Dendritic cell treated with granulocyte-macrophage colony-stimulating factor and Interleukin-4, amounts not matched to agents 40 ng/mL and 50 ng/mL, for 4 days (primary cell): Measurements from ENCODE around the gene MEGF11.

Experiments used
- H3K27ac Mint-ChIP-seq: one replicate; pipeline ENCODE4 v1.8.0; 2022; ENCODE audit warnings: mild to moderate bottlenecking, mixed read lengths
- H3K27me3 Mint-ChIP-seq: one replicate; pipeline ENCODE4 v1.8.0; 2022; ENCODE audit warnings: mild to moderate bottlenecking, mixed read lengths
- H3K36me3 Mint-ChIP-seq: one replicate; pipeline ENCODE4 v1.8.0; 2022; ENCODE audit warnings: low read depth, mixed read lengths
- H3K4me1 Mint-ChIP-seq: one replicate; pipeline ENCODE4 v1.8.0; 2022; ENCODE audit warnings: low read depth, mixed read lengths
- H3K4me3 Mint-ChIP-seq: one replicate; pipeline ENCODE4 v1.8.0; 2022; ENCODE audit warnings: mild to moderate bottlenecking, moderate library complexity, mixed read lengths
- H3K9me3 Mint-ChIP-seq: one replicate; pipeline ENCODE4 v1.8.0; 2022; ENCODE audit warnings: mixed read lengths
- intact Hi-C: fragments of 100-400 bp; cut with micrococcal nuclease; formaldehyde crosslinking; loops from one replicate; pipeline ENCODE4 v1.15.0; 2022

Gene MEGF11

GRCh38 chr15:65926899-65927298 is 326.7 kb downstream of the MEGF11 start:
- H3K9me3 Mint-ChIP-seq: no peaks in the 10 kb centered on the region
- no peak overlapping the region for H3K4me3 Mint-ChIP-seq
- no peaks in the 10 kb centered on the region for H3K36me3 Mint-ChIP-seq
- intact Hi-C loops: no loop called here
- H3K4me1 Mint-ChIP-seq: no peaks in the 10 kb centered on the region
- H3K27ac Mint-ChIP-seq: no peak overlapping the region
- H3K27me3 Mint-ChIP-seq: no peaks in the 10 kb centered on the region

- H3K27me3 Mint-ChIP-seq: no peaks in the 10 kb centered on the region
- no peak overlapping the region for H3K4me3 Mint-ChIP-seq
- intact Hi-C loops: no loop called here
- no peak overlapping the region for H3K27ac Mint-ChIP-seq
- no peaks in the 10 kb centered on the region for H3K36me3 Mint-ChIP-seq
- H3K9me3 Mint-ChIP-seq: no peaks in the 10 kb centered on the region
- H3K4me1 Mint-ChIP-seq: no peaks in the 10 kb centered on the region
These were observed 327.1 kb downstream of the MEGF11 start for GRCh38 chr15:65926459-65926858.

GRCh38 chr15:65925338-65925737 is 328.2 kb downstream of the MEGF11 start:
- intact Hi-C loops: no loop called here
- Mint-ChIP-seq H3K36me3 (no peaks in the 10 kb centered on the region), H3K4me3 (no peak overlapping the region), H3K27ac (no peak overlapping the region), H3K4me1 (no peaks in the 10 kb centered on the region), H3K27me3 (no peaks in the 10 kb centered on the region), H3K9me3 (no peaks in the 10 kb centered on the region)

GRCh38 chr15:65924004-65924403 is 329.5 kb downstream of the MEGF11 start:
- Mint-ChIP-seq H3K4me1 (no peaks in the 10 kb centered on the region), H3K27ac (no peak overlapping the region), H3K9me3 (no peaks in the 10 kb centered on the region), H3K4me3 (no peak overlapping the region), H3K36me3 (no peaks in the 10 kb centered on the region), H3K27me3 (no peaks in the 10 kb centered on the region)
- intact Hi-C loops: no loop called here

GRCh38 chr15:65923264-65923663 is 330.3 kb downstream of the MEGF11 start:
- Mint-ChIP-seq H3K4me1 (no peaks in the 10 kb centered on the region), H3K9me3 (no peaks in the 10 kb centered on the region), H3K27ac (no peak overlapping the region), H3K36me3 (peaks cover 7% of the 10 kb centered on the region), H3K27me3 (no peaks in the 10 kb centered on the region), H3K4me3 (no peak overlapping the region)
- intact Hi-C loops: no loop called here

GRCh38 chr15:65922621-65923020 is 330.9 kb downstream of the MEGF11 start:
- Mint-ChIP-seq H3K4me1 (no peaks in the 10 kb centered on the region), H3K36me3 (peaks cover 8% of the 10 kb centered on the region), H3K4me3 (no peak overlapping the region), H3K9me3 (no peaks in the 10 kb centered on the region), H3K27ac (no peak overlapping the region), H3K27me3 (no peaks in the 10 kb centered on the region)
- intact Hi-C loops: no loop called here

GRCh38 chr15:65921780-65922179 is 331.8 kb downstream of the MEGF11 start:
- intact Hi-C loops: no loop called here
- H3K36me3 Mint-ChIP-seq: peaks cover 8% of the 10 kb centered on the region
- no peak overlapping the region for H3K27ac Mint-ChIP-seq
- H3K27me3 Mint-ChIP-seq: no peaks in the 10 kb centered on the region
- no peak overlapping the region for H3K4me3 Mint-ChIP-seq
- peaks cover 2% of the 10 kb centered on the region for H3K4me1 Mint-ChIP-seq
- no peaks in the 10 kb centered on the region for H3K9me3 Mint-ChIP-seq

GRCh38 chr15:65920825-65921309 is 332.7 kb downstream of the MEGF11 start:
- H3K9me3 Mint-ChIP-seq: no peaks in the 10 kb centered on the region
- peaks cover 5% of the 10 kb centered on the region for H3K4me1 Mint-ChIP-seq
- no peaks in the 10 kb centered on the region for H3K27me3 Mint-ChIP-seq
- peaks cover 12% of the 10 kb centered on the region for H3K36me3 Mint-ChIP-seq
- H3K27ac Mint-ChIP-seq: no peak overlapping the region
- H3K4me3 Mint-ChIP-seq: no peak overlapping the region
- intact Hi-C loops: no loop called here

- Mint-ChIP-seq H3K27ac (no peak overlapping the region), H3K4me3 (no peak overlapping the region), H3K27me3 (no peaks in the 10 kb centered on the region), H3K9me3 (no peaks in the 10 kb centered on the region), H3K4me1 (peaks cover 5% of the 10 kb centered on the region), H3K36me3 (peaks cover 14% of the 10 kb centered on the region)
- intact Hi-C loops: no loop called here
These were observed 333.4 kb downstream of the MEGF11 start for GRCh38 chr15:65920121-65920520.

- Mint-ChIP-seq H3K27me3 (no peaks in the 10 kb centered on the region), H3K4me3 (no peak overlapping the region), H3K9me3 (no peaks in the 10 kb centered on the region), H3K27ac (no peak overlapping the region), H3K4me1 (peaks cover 5% of the 10 kb centered on the region), H3K36me3 (peaks cover 14% of the 10 kb centered on the region)
- intact Hi-C loops: no loop called here
These were observed 334.2 kb downstream of the MEGF11 start for GRCh38 chr15:65919353-65919752.

GRCh38 chr15:65918945-65919344 is 334.6 kb downstream of the MEGF11 start:
- Mint-ChIP-seq H3K9me3 (no peaks in the 10 kb centered on the region), H3K36me3 (peaks cover 14% of the 10 kb centered on the region), H3K4me1 (peaks cover 5% of the 10 kb centered on the region), H3K27ac (no peak overlapping the region), H3K4me3 (no peak overlapping the region), H3K27me3 (no peaks in the 10 kb centered on the region)
- intact Hi-C loops: no loop called here

- H3K4me3 Mint-ChIP-seq: no peak overlapping the region
- H3K27me3 Mint-ChIP-seq: no peaks in the 10 kb centered on the region
- H3K36me3 Mint-ChIP-seq: peaks cover 14% of the 10 kb centered on the region
- no peaks in the 10 kb centered on the region for H3K9me3 Mint-ChIP-seq
- H3K27ac Mint-ChIP-seq: no peak overlapping the region
- intact Hi-C loops: no loop called here
- H3K4me1 Mint-ChIP-seq: peaks cover 5% of the 10 kb centered on the region
These were observed 335.1 kb downstream of the MEGF11 start for GRCh38 chr15:65918357-65918920.

GRCh38 chr15:65917936-65918335 is 335.6 kb downstream of the MEGF11 start:
- Mint-ChIP-seq H3K27ac (no peak overlapping the region), H3K4me3 (no peak overlapping the region), H3K9me3 (no peaks in the 10 kb centered on the region), H3K27me3 (no peaks in the 10 kb centered on the region), H3K4me1 (peaks cover 5% of the 10 kb centered on the region), H3K36me3 (peaks cover 14% of the 10 kb centered on the region)
- intact Hi-C loops: no loop called here

GRCh38 chr15:65917407-65917756 is 336.2 kb downstream of the MEGF11 start:
- no peaks in the 10 kb centered on the region for H3K27me3 Mint-ChIP-seq
- H3K4me1 Mint-ChIP-seq: peaks cover 5% of the 10 kb centered on the region
- H3K36me3 Mint-ChIP-seq: peaks cover 14% of the 10 kb centered on the region
- H3K4me3 Mint-ChIP-seq: no peak overlapping the region
- H3K9me3 Mint-ChIP-seq: no peaks in the 10 kb centered on the region
- intact Hi-C loops: no loop called here
- no peak overlapping the region for H3K27ac Mint-ChIP-seq

GRCh38 chr15:65916664-65917406 is 336.7 kb downstream of the MEGF11 start:
- H3K27ac Mint-ChIP-seq: no peak overlapping the region
- H3K4me3 Mint-ChIP-seq: no peak overlapping the region
- peaks cover 5% of the 10 kb centered on the region for H3K4me1 Mint-ChIP-seq
- peaks cover 18% of the 10 kb centered on the region for H3K36me3 Mint-ChIP-seq
- intact Hi-C loops: no loop called here
- no peaks in the 10 kb centered on the region for H3K27me3 Mint-ChIP-seq
- no peaks in the 10 kb centered on the region for H3K9me3 Mint-ChIP-seq
